WTC11 (cell line): ENCODE measurements around the gene MYO16. TPM values are rescaled to one million over a fixed set of nuclear protein-coding genes. Genes with fewer than 3 reads are reported as not detected.

ENCODE experiments used
- ATAC-seq: fragments of 200-7000 bp; cut with Tn5 transposase; 2 replicates; pipeline ENCODE4 v1.10.0; 2021; ENCODE audit warnings: mild to moderate bottlenecking, moderate library complexity
- CTCF ChIA-PET: fragments of 300-600 bp; sonication (Branson Sonifier 250); formaldehyde crosslinking; loops from one replicate; lab custom pipeline; 2021; ENCODE audit warnings: antibody characterized with exemption; lab: Charles Lee
- POLR2A ChIA-PET: fragments of 350-600 bp; sonication (Branson Sonifier 250); formaldehyde crosslinking; loops from one replicate; lab custom pipeline; 2021; ENCODE audit warnings: antibody characterized with exemption; lab: Charles Lee
- DNase-seq: peaks from one replicate; pipeline ENCODE4 v3.0.0; 2021; ENCODE audit warnings: low spot score
- H3K27ac Mint-ChIP-seq: 2 replicates; pipeline ENCODE4 v1.8.0; 2021; ENCODE audit warnings: mixed read lengths
- H3K27me3 Mint-ChIP-seq: 2 replicates; pipeline ENCODE4 v1.8.0; 2021; ENCODE audit warnings: low read depth, mild to moderate bottlenecking, moderate library complexity, mixed read lengths
- H3K36me3 Mint-ChIP-seq: 2 replicates; pipeline ENCODE4 v1.8.0; 2021; ENCODE audit warnings: mixed read lengths
- H3K4me1 Mint-ChIP-seq: 2 replicates; pipeline ENCODE4 v1.8.0; 2022; ENCODE audit warnings: mixed read lengths
- H3K4me3 Mint-ChIP-seq: 2 replicates; pipeline ENCODE4 v1.8.0; 2021; ENCODE audit warnings: mild to moderate bottlenecking, moderate library complexity, mixed read lengths
- H3K9me3 Mint-ChIP-seq: 2 replicates; pipeline ENCODE4 v1.8.0; 2021; ENCODE audit warnings: mixed read lengths
- ATF2 ChIP-seq: sonication (generic); formaldehyde crosslinking; IDR thresholded peaks from 2 replicates; pipeline ENCODE4 v1.8.1; 2022; ENCODE audit warnings: low read depth, missing genetic modification reagents, borderline replicate concordance
- ATF3 ChIP-seq: sonication (generic); formaldehyde crosslinking; conservative IDR thresholded peaks from 2 replicates; pipeline ENCODE4 v1.8.1; 2022; ENCODE audit warnings: mild to moderate bottlenecking, missing genetic modification reagents
- EMX1 ChIP-seq: fragments of 250-450 bp; sonication (Bioruptor Pico); IDR thresholded peaks from 2 replicates; pipeline ENCODE4 v1.8.0; 2021; ENCODE audit warnings: mild to moderate bottlenecking
- ETV6 ChIP-seq: sonication (generic); formaldehyde crosslinking; IDR thresholded peaks from 2 replicates; pipeline ENCODE4 v1.8.1; 2022; ENCODE audit warnings: mild to moderate bottlenecking, missing genetic modification reagents
- FOXP4 ChIP-seq: sonication (generic); formaldehyde crosslinking; IDR thresholded peaks from 2 replicates; pipeline ENCODE4 v1.8.0; 2022; ENCODE audit warnings: mild to moderate bottlenecking, missing genetic modification reagents
- GTF2I ChIP-seq: fragments of 250-450 bp; sonication (Bioruptor Pico); conservative IDR thresholded peaks from 2 replicates; pipeline ENCODE4 v1.4.0; 2021; ENCODE audit warnings: mild to moderate bottlenecking
- KAT7 ChIP-seq: sonication (generic); formaldehyde crosslinking; IDR thresholded peaks from 2 replicates; pipeline ENCODE4 v1.8.1; 2023; ENCODE audit warnings: missing genetic modification reagents, mild to moderate bottlenecking, borderline replicate concordance
- SMAD4 ChIP-seq: sonication (generic); formaldehyde crosslinking; IDR thresholded peaks from 2 replicates; pipeline ENCODE4 v1.8.0; 2022; ENCODE audit warnings: mild to moderate bottlenecking, missing genetic modification reagents
- SOX15 ChIP-seq: fragments of 250-450 bp; sonication (Bioruptor Pico); IDR thresholded peaks from 2 replicates; pipeline ENCODE4 v1.9.0; 2021; ENCODE audit warnings: mild to moderate bottlenecking
- SP1 ChIP-seq: sonication (generic); formaldehyde crosslinking; conservative IDR thresholded peaks from 2 replicates; pipeline ENCODE4 v1.8.1; 2022; ENCODE audit warnings: missing genetic modification reagents
- TEAD4 ChIP-seq: sonication (generic); formaldehyde crosslinking; IDR thresholded peaks from 2 replicates; pipeline ENCODE4 v1.8.0; 2022; ENCODE audit warnings: mild to moderate bottlenecking, missing genetic modification reagents
- USF2 ChIP-seq: sonication (generic); formaldehyde crosslinking; IDR thresholded peaks from 2 replicates; pipeline ENCODE4 v1.8.1; 2023; ENCODE audit warnings: mild to moderate bottlenecking, missing genetic modification reagents, moderate library complexity
- ZMAT4 ChIP-seq: fragments of 250-450 bp; sonication (Bioruptor Pico); IDR thresholded peaks from 2 replicates; pipeline ENCODE4 v1.9.0; 2021; ENCODE audit warnings: mild to moderate bottlenecking
- ZNF138 ChIP-seq: sonication (generic); formaldehyde crosslinking; conservative IDR thresholded peaks from 2 replicates; pipeline ENCODE4 v1.8.1; 2022; ENCODE audit warnings: mild to moderate bottlenecking, moderate library complexity, missing genetic modification reagents
- ZNF396 ChIP-seq: fragments of 250-450 bp; sonication (Bioruptor Pico); IDR thresholded peaks from 2 replicates; pipeline ENCODE4 v1.8.0; 2021; ENCODE audit warnings: mild to moderate bottlenecking, moderate library complexity, borderline replicate concordance
- ZNF423 ChIP-seq: fragments of 250-450 bp; sonication (Bioruptor Pico); IDR thresholded peaks from 2 replicates; pipeline ENCODE4 v2.1.2; 2022; ENCODE audit warnings: mild to moderate bottlenecking, moderate library complexity
- ZNF671 ChIP-seq: fragments of 250-450 bp; sonication (Bioruptor Pico); IDR thresholded peaks from 2 replicates; pipeline ENCODE4 v1.8.0; 2021; ENCODE audit warnings: mild to moderate bottlenecking
- ZSCAN18 ChIP-seq: fragments of 250-450 bp; sonication (Bioruptor Pico); IDR thresholded peaks from 2 replicates; pipeline ENCODE4 v2.1.2; 2022; ENCODE audit warnings: mild to moderate bottlenecking, moderate library complexity
- total RNA-seq: library from RNA; stranded (reverse); gene quantifications from 3 replicates; pipeline ENCODE4 v1.2.3, GENCODE V29; 2021
- TF ChIP-seq, protein P1 (sequence below): sonication (generic); formaldehyde crosslinking; IDR thresholded peaks from 2 replicates; pipeline ENCODE4 v1.8.1; 2022; ENCODE audit warnings: missing genetic modification reagents, borderline replicate concordance
- TF ChIP-seq, protein P2 (sequence below): fragments of 250-450 bp; sonication (Bioruptor Pico); IDR thresholded peaks from 2 replicates; pipeline ENCODE4 v1.8.0; 2021; ENCODE audit warnings: mild to moderate bottlenecking
- TF ChIP-seq, protein P3 (sequence below): sonication (generic); formaldehyde crosslinking; IDR thresholded peaks from 2 replicates; pipeline ENCODE4 v1.8.1; 2023; ENCODE audit warnings: mild to moderate bottlenecking, missing genetic modification reagents, borderline replicate concordance
- TF ChIP-seq, protein P4 (sequence below): sonication (generic); formaldehyde crosslinking; IDR thresholded peaks from 2 replicates; pipeline ENCODE4 v1.8.0; 2022; ENCODE audit warnings: mild to moderate bottlenecking, missing genetic modification reagents

Gene MYO16
- total RNA-seq, 1 experiment from 2014 or later, result 0.09 TPM

GRCh38 chr13:108667205-108667604 is 37.8 kb downstream of the MYO16 start (continued):
- TF ChIP-seq, protein P1, sequence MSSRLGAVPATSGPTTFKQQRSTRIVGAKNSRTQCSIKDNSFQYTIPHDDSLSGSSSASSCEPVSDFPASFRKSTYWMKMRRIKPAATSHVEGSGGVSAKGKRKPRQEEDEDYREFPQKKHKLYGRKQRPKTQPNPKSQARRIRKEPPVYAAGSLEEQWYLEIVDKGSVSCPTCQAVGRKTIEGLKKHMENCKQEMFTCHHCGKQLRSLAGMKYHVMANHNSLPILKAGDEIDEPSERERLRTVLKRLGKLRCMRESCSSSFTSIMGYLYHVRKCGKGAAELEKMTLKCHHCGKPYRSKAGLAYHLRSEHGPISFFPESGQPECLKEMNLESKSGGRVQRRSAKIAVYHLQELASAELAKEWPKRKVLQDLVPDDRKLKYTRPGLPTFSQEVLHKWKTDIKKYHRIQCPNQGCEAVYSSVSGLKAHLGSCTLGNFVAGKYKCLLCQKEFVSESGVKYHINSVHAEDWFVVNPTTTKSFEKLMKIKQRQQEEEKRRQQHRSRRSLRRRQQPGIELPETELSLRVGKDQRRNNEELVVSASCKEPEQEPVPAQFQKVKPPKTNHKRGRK (CRISPR knock-in tag), result no peak
- TF ChIP-seq ETV6 (no peak), ATF2 (no peak), SMAD4 (CRISPR knock-in tag) (no peak), SOX15 (CRISPR knock-in tag) (no peak)
- TF ChIP-seq, protein P2, sequence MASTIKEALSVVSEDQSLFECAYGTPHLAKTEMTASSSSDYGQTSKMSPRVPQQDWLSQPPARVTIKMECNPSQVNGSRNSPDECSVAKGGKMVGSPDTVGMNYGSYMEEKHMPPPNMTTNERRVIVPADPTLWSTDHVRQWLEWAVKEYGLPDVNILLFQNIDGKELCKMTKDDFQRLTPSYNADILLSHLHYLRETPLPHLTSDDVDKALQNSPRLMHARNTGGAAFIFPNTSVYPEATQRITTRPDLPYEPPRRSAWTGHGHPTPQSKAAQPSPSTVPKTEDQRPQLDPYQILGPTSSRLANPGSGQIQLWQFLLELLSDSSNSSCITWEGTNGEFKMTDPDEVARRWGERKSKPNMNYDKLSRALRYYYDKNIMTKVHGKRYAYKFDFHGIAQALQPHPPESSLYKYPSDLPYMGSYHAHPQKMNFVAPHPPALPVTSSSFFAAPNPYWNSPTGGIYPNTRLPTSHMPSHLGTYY (CRISPR knock-in tag), result no peak
- TF ChIP-seq, protein P3, sequence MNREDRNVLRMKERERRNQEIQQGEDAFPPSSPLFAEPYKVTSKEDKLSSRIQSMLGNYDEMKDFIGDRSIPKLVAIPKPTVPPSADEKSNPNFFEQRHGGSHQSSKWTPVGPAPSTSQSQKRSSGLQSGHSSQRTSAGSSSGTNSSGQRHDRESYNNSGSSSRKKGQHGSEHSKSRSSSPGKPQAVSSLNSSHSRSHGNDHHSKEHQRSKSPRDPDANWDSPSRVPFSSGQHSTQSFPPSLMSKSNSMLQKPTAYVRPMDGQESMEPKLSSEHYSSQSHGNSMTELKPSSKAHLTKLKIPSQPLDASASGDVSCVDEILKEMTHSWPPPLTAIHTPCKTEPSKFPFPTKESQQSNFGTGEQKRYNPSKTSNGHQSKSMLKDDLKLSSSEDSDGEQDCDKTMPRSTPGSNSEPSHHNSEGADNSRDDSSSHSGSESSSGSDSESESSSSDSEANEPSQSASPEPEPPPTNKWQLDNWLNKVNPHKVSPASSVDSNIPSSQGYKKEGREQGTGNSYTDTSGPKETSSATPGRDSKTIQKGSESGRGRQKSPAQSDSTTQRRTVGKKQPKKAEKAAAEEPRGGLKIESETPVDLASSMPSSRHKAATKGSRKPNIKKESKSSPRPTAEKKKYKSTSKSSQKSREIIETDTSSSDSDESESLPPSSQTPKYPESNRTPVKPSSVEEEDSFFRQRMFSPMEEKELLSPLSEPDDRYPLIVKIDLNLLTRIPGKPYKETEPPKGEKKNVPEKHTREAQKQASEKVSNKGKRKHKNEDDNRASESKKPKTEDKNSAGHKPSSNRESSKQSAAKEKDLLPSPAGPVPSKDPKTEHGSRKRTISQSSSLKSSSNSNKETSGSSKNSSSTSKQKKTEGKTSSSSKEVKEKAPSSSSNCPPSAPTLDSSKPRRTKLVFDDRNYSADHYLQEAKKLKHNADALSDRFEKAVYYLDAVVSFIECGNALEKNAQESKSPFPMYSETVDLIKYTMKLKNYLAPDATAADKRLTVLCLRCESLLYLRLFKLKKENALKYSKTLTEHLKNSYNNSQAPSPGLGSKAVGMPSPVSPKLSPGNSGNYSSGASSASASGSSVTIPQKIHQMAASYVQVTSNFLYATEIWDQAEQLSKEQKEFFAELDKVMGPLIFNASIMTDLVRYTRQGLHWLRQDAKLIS, result no peak

GRCh38 chr13:108669381-108669780 is 40.0 kb downstream of the MYO16 start:
- H3K4me3 Mint-ChIP-seq, result no peak overlapping the region
- no peaks in the 10 kb centered on the region; the same call in 1 of the 2 replicates for H3K27me3 Mint-ChIP-seq
- no peak overlapping the region for H3K27ac Mint-ChIP-seq
- peaks cover 32% of the 10 kb centered on the region for H3K9me3 Mint-ChIP-seq
- POLR2A ChIA-PET, result no interaction called here
- DNase-seq (no peak), ATAC-seq (no peak)
- no peaks in the 10 kb centered on the region for H3K4me1 Mint-ChIP-seq
- TF ChIP-seq EMX1 (CRISPR knock-in tag) (no peak), SMAD4 (CRISPR knock-in tag) (no peak), GTF2I (CRISPR knock-in tag) (no peak), FOXP4 (CRISPR knock-in tag) (no peak), ZNF396 (CRISPR knock-in tag) (no peak), ZMAT4 (CRISPR knock-in tag) (no peak), ATF3 (CRISPR knock-in tag) (no peak), SP1 (no peak), TEAD4 (CRISPR knock-in tag) (no peak), ZNF423 (no peak), USF2 (no peak), KAT7 (CRISPR knock-in tag) (no peak), ZSCAN18 (CRISPR knock-in tag) (no peak), ZNF671 (CRISPR knock-in tag) (no peak), ZNF138 (no peak)
- TF ChIP-seq, protein P2 (CRISPR knock-in tag), result no peak
- TF ChIP-seq, protein P4, sequence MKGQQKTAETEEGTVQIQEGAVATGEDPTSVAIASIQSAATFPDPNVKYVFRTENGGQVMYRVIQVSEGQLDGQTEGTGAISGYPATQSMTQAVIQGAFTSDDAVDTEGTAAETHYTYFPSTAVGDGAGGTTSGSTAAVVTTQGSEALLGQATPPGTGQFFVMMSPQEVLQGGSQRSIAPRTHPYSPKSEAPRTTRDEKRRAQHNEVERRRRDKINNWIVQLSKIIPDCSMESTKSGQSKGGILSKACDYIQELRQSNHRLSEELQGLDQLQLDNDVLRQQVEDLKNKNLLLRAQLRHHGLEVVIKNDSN (CRISPR knock-in tag), result no peak
- CTCF ChIA-PET, result no interaction called here
- H3K36me3 Mint-ChIP-seq, result peaks cover 13% of the 10 kb centered on the region
